Activated B cell treated with CpG ODN at 0.5 μM for 24 hours (primary cell): ENCODE measurements around the gene SRSF3. TPM values are rescaled to one million over a fixed set of nuclear protein-coding genes. Genes with fewer than 3 reads are reported as not detected.

Experiments
- ATAC-seq: fragments of 200-7000 bp; cut with Tn5 transposase; one replicate; pipeline ENCODE4 v1.10.0; 2021; ENCODE audit warnings: low read depth, mild to moderate bottlenecking, moderate library complexity
- CTCF ChIA-PET: fragments of 350-600 bp; sonication (Branson Sonifier 250); formaldehyde crosslinking; loops from one replicate; lab custom pipeline; 2021; ENCODE audit warnings: antibody characterized with exemption; lab: Charles Lee
- POLR2A ChIA-PET: fragments of 350-600 bp; sonication (Branson Sonifier 250); formaldehyde crosslinking; loops from one replicate; lab custom pipeline; 2021; ENCODE audit warnings: antibody characterized with exemption; lab: Charles Lee
- DNase-seq: peaks from one replicate; pipeline ENCODE4 v3.0.0; 2022
- H3K27ac Mint-ChIP-seq: one replicate; pipeline ENCODE4 v1.8.0; 2020; ENCODE audit warnings: mixed read lengths
- H3K27me3 Mint-ChIP-seq: one replicate; pipeline ENCODE4 v1.8.0; 2021; ENCODE audit warnings: mixed read lengths
- H3K36me3 Mint-ChIP-seq: one replicate; pipeline ENCODE4 v1.8.0; 2021; ENCODE audit warnings: low read depth, mixed read lengths
- H3K4me1 Mint-ChIP-seq: one replicate; pipeline ENCODE4 v1.8.0; 2021; ENCODE audit warnings: mixed read lengths
- H3K4me3 Mint-ChIP-seq: one replicate; pipeline ENCODE4 v1.8.0; 2020; ENCODE audit warnings: mild to moderate bottlenecking, mixed read lengths
- H3K9me3 Mint-ChIP-seq: one replicate; pipeline ENCODE4 v1.8.0; 2020; ENCODE audit warnings: mixed read lengths
- CTCF ChIP-seq: fragments of 200-600 bp; IDR thresholded peaks from one replicate; pipeline ENCODE4 v1.8.0; 2022; ENCODE audit warnings: antibody characterized with exemption, mild to moderate bottlenecking
- intact Hi-C: fragments of 100-400 bp; cut with micrococcal nuclease; formaldehyde crosslinking; loops from one replicate; pipeline ENCODE4 v1.15.1; 2024
- total RNA-seq: library from RNA; stranded (reverse); gene quantifications from 2 replicates; pipeline ENCODE4 v1.2.3, GENCODE V29; 2022

Gene SRSF3
- total RNA-seq, 1 donor from 2014 or later = 421 TPM

DNA sequence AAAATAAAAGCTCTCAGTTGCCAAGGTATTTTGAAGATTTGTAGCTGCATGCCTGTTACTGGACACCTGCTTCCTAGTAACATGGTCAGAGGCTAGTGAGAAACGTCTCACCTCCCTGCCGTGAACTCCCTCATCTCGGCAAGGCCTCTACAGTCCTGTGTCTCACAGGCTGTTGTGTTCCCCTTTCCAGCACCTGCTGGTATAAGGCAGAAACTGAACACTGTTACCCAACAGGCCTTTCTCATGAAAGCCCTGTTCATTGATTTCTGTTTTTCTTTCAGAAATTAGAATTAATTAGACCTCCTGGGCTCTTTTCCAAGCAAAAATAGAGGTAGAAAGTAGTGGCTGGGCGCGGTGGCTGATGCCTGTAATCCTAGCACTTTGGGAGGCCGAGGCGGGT is 17.6 kb upstream of the SRSF3 start:
- peaks cover 4% of the 10 kb centered on the region for H3K4me1 Mint-ChIP-seq
- no peak for TF ChIP-seq CTCF
- ChIA-PET POLR2A (no interaction called here), CTCF (no interaction called here)
- H3K4me3 Mint-ChIP-seq = no peak overlapping the region
- H3K27me3 Mint-ChIP-seq = no peaks in the 10 kb centered on the region
- no peaks in the 10 kb centered on the region for H3K36me3 Mint-ChIP-seq
- no peaks in the 10 kb centered on the region for H3K9me3 Mint-ChIP-seq
- H3K27ac Mint-ChIP-seq = no peak overlapping the region
- ATAC-seq = no peak
- no peak for DNase-seq
- intact Hi-C loops = no loop called here

DNA sequence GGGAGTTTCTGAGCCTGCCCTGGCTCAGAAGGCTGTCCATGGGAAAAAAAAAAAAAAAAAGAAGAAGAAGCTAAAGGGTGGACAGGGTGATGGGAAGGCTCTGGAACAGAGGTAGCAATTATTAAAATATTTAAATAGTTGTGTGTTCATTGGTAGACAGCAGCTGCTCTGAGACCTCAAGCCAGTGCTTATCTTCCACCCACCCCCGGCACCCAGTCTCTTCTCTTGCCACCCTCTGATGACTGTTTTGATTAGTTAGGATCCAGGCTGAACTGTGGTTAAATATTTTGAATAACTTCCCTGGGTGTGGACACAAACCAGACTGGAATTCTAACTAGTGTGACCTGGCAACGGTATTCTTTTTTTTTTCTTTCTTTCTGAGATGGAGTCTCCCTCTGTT is 16.9 kb upstream of the SRSF3 start:
- Mint-ChIP-seq H3K4me1 (peaks cover 4% of the 10 kb centered on the region), H3K27ac (no peak overlapping the region), H3K4me3 (no peak overlapping the region), H3K36me3 (no peaks in the 10 kb centered on the region), H3K9me3 (no peaks in the 10 kb centered on the region), H3K27me3 (no peaks in the 10 kb centered on the region)
- ChIA-PET POLR2A (no interaction called here), CTCF (no interaction called here)
- intact Hi-C loops = no loop called here
- ATAC-seq (no peak), DNase-seq (no peak)
- no peak for TF ChIP-seq CTCF

GRCh38 chr6:36578030-36578429 is 16.1 kb upstream of the SRSF3 start:
- ATAC-seq = no peak

DNA sequence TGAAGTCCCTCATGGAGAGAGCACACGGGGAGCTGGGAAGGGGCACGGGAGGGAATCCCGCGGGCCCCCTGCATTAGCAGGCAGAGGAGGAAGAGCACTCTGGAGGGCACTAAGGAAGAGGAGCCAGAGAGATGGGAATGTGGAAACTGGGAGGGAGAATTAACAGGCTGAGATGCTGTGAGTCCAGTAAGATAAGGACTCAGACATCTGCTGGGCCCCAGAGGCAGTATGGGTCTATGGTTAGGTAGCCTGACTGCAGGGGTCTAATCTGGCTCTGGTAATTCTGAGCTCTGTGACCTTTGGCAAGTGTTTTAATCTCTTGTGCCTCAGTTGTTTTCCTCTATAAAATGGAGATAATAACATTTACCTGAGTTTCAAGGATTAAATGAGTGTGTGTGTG is 15.7 kb upstream of the SRSF3 start:
- intact Hi-C loops = no loop called here

More at GRCh38 chr6:36578030-36578429, 16.1 kb upstream of the SRSF3 start:
- TF ChIP-seq CTCF = no peak
- intact Hi-C loops = no loop called here
- no peak overlapping the region for H3K4me3 Mint-ChIP-seq
- CTCF ChIA-PET = no interaction called here
- H3K27ac Mint-ChIP-seq = no peak overlapping the region
- H3K27me3 Mint-ChIP-seq = no peaks in the 10 kb centered on the region
- no peaks in the 10 kb centered on the region for H3K36me3 Mint-ChIP-seq
- POLR2A ChIA-PET = no interaction called here
- no peak for DNase-seq
- H3K9me3 Mint-ChIP-seq = no peaks in the 10 kb centered on the region
- peaks cover 4% of the 10 kb centered on the region for H3K4me1 Mint-ChIP-seq

GRCh38 chr6:36580184-36580526 is 14.0 kb upstream of the SRSF3 start:
- Mint-ChIP-seq H3K27ac (no peak overlapping the region), H3K9me3 (no peaks in the 10 kb centered on the region), H3K27me3 (no peaks in the 10 kb centered on the region), H3K36me3 (no peaks in the 10 kb centered on the region), H3K4me1 (peaks cover 4% of the 10 kb centered on the region), H3K4me3 (no peak overlapping the region)
- ATAC-seq (no peak), DNase-seq (no peak)
- intact Hi-C loops = no loop called here
- no peak for TF ChIP-seq CTCF
- ChIA-PET POLR2A (interaction anchor here (1.1 kb wide), 2 partner anchors 14 to 15 kb away, joined by 4 to 6 read pairs; partner anchors contain the start of gene SRSF3), CTCF (interaction anchor here (1.6 kb wide), 1 partner anchor 157 kb away, joined by 4 read pairs; no protein-coding TSS in a partner anchor)

More for the DNA sequence above, 15.7 kb upstream of the SRSF3 start:
- H3K36me3 Mint-ChIP-seq = no peaks in the 10 kb centered on the region
- no peak overlapping the region for H3K27ac Mint-ChIP-seq
- ChIA-PET POLR2A (no interaction called here), CTCF (no interaction called here)
- H3K4me1 Mint-ChIP-seq = peaks cover 4% of the 10 kb centered on the region
- TF ChIP-seq CTCF = no peak
- no peaks in the 10 kb centered on the region for H3K9me3 Mint-ChIP-seq
- H3K27me3 Mint-ChIP-seq = no peaks in the 10 kb centered on the region
- DNase-seq (no peak), ATAC-seq (no peak)
- H3K4me3 Mint-ChIP-seq = no peak overlapping the region
